NCI-H226 (cell line): ENCODE results near the gene SULT4A1.

Experiments
- DNase-seq: peaks from one replicate; pipeline ENCODE4 v3.0.0-alpha.2; 2015

SULT4A1 gene

DNA sequence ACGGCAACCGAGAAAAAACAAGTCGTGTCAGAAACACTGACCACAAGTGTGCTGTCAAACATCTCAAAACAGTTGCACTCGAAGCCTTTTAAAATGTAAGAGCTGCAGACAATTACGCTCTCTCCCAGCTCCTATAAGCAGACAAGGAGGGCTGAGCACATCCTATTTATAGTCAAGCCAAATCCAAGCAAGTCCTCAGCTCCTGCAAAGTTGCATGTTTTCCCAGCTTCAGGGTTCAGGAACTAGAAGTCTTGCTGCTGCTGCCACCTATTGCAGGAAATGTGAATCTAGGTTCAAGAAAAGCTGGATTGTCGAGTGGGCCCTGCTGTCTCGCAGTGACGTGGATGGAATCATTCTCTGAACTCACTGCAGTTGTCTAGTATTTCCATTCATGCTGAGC is 65.7 kb downstream of the SULT4A1 start:
- DNase-seq, result no peak

- DNase-seq, result no peak
Observed at GRCh38 chr22:43795320-43795719, 67.0 kb downstream of the SULT4A1 start.

- DNase-seq, result no peak
Observed at GRCh38 chr22:43792905-43793304, 69.4 kb downstream of the SULT4A1 start.

DNA sequence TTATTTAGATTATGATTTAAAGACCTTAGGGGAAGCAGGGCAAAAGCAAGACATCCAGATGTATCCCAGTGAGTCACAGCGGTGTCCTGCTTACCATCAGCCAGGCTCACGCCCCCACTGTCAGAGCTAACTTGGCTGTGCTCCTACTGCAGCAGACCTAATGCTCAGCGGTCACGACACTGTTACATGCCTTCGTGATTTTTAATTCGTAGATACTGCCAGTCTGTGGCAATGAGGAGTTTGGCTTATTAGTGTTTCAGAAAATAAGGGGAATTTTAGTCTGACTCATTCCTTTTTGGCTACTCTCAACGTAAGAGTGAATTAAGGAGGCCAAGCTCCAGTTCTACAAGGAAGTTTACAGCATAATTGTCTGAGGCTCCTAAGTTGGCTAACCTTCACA is 72.9 kb downstream of the SULT4A1 start:
- peak; percentile 71 for DNase-seq

DNA sequence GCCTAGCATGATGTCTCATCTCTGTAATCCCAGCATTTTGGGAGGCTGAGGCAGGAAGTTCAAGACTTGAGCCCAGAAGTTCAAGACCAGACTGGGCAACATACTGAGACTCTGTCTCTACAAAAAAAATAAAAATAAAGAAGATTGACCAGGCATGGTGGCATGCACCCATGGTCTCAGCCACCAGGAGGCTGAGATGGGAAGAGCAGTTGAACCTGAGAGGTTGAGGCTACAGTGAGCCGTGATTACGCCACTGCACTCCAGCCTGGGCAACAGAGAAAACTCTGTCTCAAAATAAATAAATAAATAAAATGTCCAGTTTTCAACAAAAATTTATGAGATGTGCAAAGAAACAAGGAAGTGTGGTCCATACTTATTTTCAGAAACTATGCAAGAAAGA is 78.5 kb downstream of the SULT4A1 start:
- DNase-seq, result no peak

DNA sequence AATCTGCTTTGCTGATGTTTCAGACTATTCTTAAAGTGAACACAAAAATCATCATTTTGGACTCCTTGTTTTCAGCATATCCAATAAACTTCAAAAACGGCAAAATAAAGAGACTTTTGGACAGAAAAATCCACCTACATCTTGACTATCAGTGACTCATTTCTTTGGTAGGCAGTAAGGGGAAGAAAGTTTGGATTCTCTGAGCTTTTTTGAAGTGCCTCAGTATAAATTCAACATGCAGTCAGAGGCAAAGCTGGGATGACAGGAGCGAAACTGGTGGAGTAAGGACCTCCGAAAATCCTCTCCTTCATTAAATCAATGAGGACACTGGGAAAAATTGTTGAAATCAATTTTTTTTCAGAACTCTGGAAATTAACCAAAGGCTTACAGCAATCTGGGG is 79.9 kb downstream of the SULT4A1 start:
- DNase-seq, result no peak

DNA sequence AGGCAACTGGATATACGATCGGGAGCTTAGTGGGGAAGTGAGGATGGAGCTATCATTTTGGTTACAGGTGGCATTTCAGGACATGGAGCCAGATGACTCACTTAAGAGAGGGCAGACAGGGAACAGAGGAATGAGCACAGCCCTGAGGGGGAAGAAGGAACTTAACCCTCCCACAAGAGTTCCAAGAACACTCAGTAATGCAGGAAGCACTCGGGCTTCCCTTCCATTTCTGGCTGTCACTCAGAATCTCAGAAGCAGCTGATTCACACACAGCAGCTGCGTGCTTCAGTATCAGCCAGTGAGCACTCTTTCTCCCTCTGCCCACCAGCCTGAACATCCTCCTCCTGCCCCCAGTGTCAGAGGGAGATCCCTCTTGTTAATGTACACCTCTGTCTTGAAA is 85.0 kb downstream of the SULT4A1 start:
- DNase-seq, result peak; percentile 65

DNA sequence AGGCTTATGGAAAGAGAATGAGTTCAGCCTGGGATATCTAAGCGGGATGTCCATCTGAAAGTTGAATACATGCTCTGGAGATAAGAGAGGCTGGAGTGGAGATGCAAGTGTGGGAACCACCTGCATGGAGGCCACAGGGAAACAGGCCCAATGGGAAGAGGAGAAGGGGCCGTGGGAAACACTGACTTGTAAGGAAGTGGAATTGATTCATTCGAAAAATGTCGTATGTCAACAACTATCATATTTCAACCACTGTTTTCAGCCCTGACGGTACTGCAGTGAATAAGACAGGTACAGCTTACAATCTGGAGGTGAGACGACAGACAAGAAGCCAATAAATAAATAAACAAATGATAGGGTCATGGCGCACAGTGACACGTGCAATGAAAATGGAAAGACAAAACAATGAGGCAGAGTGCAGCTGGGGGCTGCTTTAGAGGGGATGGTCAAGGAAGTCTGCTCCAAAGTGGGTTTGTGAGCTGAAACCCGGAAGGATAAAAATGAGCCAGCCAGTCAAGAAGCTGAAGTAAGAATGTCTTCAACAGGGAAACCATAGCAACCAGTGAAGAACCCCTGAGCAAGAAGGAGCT is 86.1 kb downstream of the SULT4A1 start:
- DNase-seq, result no peak
